Large intestine (tissue), 3 donors: ENCODE measurements around the gene SURF4. TPM values are rescaled to one million over a fixed set of nuclear protein-coding genes. Genes with fewer than 3 reads are reported as not detected.

Experiments
- DNase-seq, 2 donors: peaks; one replicate each; pipeline versions ENCODE4 v3.0.0 to v3.0.0-alpha.2; 2013
- H3K27ac ChIP-seq: one replicate; pipeline ENCODE4 v1.5.1; 2013; ENCODE audit warnings: low read length
- H3K27me3 ChIP-seq: 2 replicates; pipeline ENCODE4 v1.6.1; 2013; ENCODE audit warnings: low read length; ENCODE audit not compliant: control insufficient read depth, insufficient read depth
- H3K36me3 ChIP-seq: 2 replicates; pipeline ENCODE4 v1.6.1; 2013; ENCODE audit warnings: low read length; ENCODE audit not compliant: control insufficient read depth, insufficient read depth
- H3K4me1 ChIP-seq: one replicate; pipeline ENCODE4 v1.6.1; 2013; ENCODE audit warnings: low read length; ENCODE audit not compliant: control insufficient read depth, insufficient read depth
- H3K4me3 ChIP-seq: one replicate; pipeline ENCODE4 v1.5.1; 2013; ENCODE audit warnings: low read length
- H3K9me3 ChIP-seq: one replicate; pipeline ENCODE4 v1.6.1; 2013; ENCODE audit warnings: mild to moderate bottlenecking, low read depth, low read length, moderate library complexity; ENCODE audit not compliant: control insufficient read depth
- WGBS: methylation state at CpG from one replicate; pipeline ENCODE4 v1.1.5; 2013; ENCODE audit warnings: low lambda C conversion rate; ENCODE audit not compliant: insufficient coverage; 5-methylcytosine and 5-hydroxymethylcytosine counted together
- polyA plus RNA-seq: library from polyadenylated mRNA; unstranded; fragments of 120-200 nt; gene quantifications from one replicate; pipeline ENCODE4 v1.2.1, GENCODE V29; 2013

SURF4 gene
- polyA plus RNA-seq, 1 donor: 232 TPM

DNA sequence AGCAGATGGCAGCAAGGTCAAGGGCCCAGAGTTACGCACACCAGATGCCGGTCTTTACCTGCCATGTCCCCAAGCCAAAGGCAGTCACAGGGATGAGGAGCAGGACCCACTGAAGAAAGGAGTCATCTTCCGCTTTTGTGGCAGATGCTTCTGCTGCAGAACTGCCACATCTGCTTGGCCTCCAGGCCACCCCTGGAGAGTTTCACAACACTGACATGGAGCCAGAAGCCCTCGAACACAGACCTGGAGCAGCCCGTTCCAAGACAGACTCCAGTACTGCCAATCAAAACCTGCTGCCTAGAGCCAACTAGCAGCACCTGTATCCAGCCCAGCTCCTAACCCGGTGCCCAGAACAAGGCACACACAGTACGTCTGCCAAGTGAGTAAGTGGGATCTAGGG, 21.1 kb downstream of the SURF4 start:
- no peaks in the 10 kb centered on the region for H3K9me3 ChIP-seq
- DNase-seq: no peak
- no peaks in the 10 kb centered on the region for H3K27me3 ChIP-seq
- peaks cover 41% of the 10 kb centered on the region for H3K36me3 ChIP-seq
- H3K4me3 ChIP-seq: no peak overlapping the region
- peaks cover 36% of the 10 kb centered on the region for H3K4me1 ChIP-seq
- no peak overlapping the region for H3K27ac ChIP-seq
- no CpG with 5 or more reads among the region's 7 CpGs for WGBS

DNA sequence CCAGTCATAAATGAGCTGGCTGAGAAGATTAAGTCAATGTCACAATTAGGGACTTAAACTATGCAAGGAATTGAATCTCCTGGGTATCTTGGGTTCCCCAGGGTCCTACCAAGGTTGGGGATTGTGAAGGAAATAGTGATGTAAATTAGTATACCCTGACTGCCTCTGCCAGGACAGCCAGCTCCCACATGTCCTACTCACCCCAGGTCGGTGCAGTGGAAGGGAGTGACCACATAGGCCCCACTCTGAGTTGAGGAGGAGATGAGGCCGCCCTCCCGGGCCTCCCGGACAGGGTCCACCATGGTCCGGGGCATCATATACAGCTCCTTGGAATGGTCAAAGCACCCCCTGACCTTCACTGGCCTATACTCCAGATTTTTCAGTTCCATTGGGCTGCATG, 22.3 kb downstream of the SURF4 start:
- Histone ChIP-seq H3K4me1 (peaks cover 33% of the 10 kb centered on the region), H3K36me3 (peaks cover 45% of the 10 kb centered on the region), H3K27ac (no peak overlapping the region), H3K4me3 (no peak overlapping the region), H3K9me3 (no peaks in the 10 kb centered on the region), H3K27me3 (no peaks in the 10 kb centered on the region)
- no CpG with 5 or more reads among the region's 5 CpGs for WGBS
- no peak for DNase-seq

DNA sequence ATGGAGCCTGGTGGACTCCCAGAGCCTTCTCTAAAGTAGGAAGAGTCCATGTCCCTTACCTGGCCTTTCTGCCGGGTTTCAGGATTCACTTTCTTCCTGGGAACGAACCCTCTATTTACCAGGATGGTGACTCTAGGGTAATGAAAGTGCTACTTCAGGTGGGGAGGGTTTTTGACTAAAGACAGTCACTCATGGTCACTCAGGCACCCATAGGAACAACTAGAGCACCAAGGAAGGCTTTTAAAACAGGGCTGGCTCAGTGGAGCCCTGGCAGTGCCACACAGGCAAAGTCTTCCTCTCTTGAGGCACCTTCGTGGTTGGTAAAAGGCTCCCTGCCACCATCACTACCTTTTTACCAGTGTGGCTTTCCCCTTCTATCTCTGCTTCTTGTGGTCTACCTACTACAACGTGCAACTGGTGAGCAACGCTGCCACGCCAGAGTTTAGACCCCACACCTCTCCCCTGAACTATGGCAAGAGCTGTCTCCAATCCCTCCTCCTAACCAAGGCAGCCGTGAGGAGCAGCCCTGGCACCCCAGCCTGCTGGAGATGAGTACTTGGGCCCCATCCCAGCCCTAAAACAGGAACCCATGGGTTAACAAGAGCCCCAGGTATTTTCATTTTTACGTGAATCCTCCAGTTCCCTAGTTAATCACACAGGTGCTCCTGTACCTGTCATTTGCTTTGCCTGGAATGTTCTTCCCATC, 23.1 kb downstream of the SURF4 start:
- DNase-seq: no peak
- 83% methylated on average over 1 of the region's 8 CpGs for WGBS
- H3K9me3 ChIP-seq: no peaks in the 10 kb centered on the region
- no peaks in the 10 kb centered on the region for H3K27me3 ChIP-seq
- no peak overlapping the region for H3K27ac ChIP-seq
- no peak overlapping the region for H3K4me3 ChIP-seq
- H3K36me3 ChIP-seq: peaks cover 44% of the 10 kb centered on the region
- peaks cover 27% of the 10 kb centered on the region for H3K4me1 ChIP-seq

DNA sequence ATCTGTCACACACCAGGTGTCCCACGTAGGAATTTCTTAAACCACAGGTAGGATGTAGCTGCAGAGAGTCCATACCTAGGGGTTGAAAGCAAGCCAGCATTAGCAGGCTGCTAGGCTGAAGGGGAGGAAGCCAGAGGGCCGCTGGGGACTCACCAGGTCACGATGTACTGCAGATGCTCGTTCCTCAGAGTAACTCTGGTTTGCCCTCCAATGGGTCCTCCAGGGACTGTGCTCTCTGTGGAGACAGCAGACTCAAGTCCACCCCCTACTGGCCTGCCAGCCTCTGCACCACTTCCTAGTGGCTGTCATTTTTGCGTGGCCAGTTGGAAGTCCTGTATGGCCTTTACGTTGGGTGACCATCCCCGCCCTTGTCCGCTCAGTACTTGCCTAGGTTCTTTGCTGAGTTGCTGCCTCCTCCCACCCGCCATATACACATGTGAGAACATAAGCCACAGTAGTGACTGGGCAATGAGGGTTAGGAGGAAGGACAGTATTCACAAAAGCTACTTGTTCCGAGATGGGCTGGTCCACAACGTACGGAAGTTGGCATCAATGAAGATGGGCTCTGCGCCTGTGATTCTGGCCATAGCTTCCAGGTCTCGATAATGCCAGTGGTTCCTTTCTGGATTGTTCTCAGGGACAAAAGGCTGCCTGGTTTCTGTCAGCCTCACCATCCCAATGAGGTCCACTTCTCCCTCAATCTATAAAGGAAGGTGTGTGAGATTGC, 23.8 kb downstream of the SURF4 start:
- peaks cover 44% of the 10 kb centered on the region for H3K36me3 ChIP-seq
- DNase-seq: no peak
- WGBS: no CpG with 5 or more reads among the region's 14 CpGs

DNA sequence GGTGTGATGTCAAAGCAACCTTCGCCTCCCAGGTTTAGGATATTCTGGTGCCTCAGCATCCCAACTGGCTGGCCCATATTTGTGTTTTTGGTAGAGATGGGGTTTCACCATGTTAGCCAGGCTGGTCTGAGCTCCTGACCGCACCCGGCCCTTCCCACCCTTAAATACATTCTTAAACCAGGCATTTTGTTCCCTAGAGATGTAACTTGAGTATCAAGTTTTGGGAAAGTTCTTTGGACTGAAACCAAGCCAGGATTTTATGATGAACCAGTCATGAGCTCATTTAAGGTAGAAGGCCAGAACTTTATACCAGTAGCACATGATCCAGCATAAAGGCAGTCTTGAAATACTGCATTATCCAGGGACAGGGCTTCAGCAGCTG, 24.3 kb downstream of the SURF4 start:
- H3K4me3 ChIP-seq: no peak overlapping the region
- H3K27ac ChIP-seq: no peak overlapping the region
- peaks cover 44% of the 10 kb centered on the region for H3K36me3 ChIP-seq
- no CpG with 5 or more reads among the region's 3 CpGs for WGBS
- H3K9me3 ChIP-seq: no peaks in the 10 kb centered on the region
- H3K27me3 ChIP-seq: no peaks in the 10 kb centered on the region
- peaks cover 22% of the 10 kb centered on the region for H3K4me1 ChIP-seq
- DNase-seq: no peak

More for the DNA sequence above, 23.8 kb downstream of the SURF4 start:
- H3K9me3 ChIP-seq: no peaks in the 10 kb centered on the region
- no peak overlapping the region for H3K27ac ChIP-seq
- H3K4me3 ChIP-seq: no peak overlapping the region
- H3K4me1 ChIP-seq: peaks cover 19% of the 10 kb centered on the region
- H3K27me3 ChIP-seq: no peaks in the 10 kb centered on the region

DNA sequence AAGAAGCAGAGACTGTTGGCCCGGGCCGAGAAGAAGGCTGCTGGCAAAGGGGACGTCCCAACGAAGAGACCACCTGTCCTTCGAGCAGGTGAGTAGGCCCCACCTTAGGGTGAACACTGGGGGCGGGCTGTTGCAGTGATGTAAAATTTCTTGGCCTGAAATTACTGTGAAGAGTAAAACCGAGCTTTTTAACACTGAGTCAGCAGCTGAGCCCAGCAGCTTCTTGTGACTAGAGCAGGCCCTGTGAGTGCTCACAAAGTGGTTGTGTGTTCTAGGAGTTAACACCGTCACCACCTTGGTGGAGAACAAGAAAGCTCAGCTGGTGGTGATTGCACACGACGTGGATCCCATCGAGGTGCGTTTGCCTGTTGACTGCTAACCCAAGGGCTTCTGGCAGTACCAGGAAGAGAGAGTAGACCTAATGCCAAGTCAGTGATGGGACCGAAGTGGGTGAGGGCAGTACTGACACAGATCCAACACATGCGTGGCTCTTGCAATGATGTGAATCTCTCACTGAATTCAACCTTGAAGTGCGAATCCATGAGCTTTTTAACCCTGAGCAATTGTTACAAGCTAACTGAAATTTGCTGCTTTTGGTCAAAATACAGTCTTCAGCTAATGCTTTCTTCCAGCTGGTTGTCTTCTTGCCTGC, 25.8 kb downstream of the SURF4 start:
- Histone ChIP-seq H3K4me3 (no peak overlapping the region), H3K4me1 (peaks cover 21% of the 10 kb centered on the region), H3K36me3 (peaks cover 55% of the 10 kb centered on the region), H3K27ac (no peak overlapping the region), H3K27me3 (no peaks in the 10 kb centered on the region), H3K9me3 (peaks cover 2% of the 10 kb centered on the region)
- no peak for DNase-seq
- no CpG with 5 or more reads among the region's 15 CpGs for WGBS

DNA sequence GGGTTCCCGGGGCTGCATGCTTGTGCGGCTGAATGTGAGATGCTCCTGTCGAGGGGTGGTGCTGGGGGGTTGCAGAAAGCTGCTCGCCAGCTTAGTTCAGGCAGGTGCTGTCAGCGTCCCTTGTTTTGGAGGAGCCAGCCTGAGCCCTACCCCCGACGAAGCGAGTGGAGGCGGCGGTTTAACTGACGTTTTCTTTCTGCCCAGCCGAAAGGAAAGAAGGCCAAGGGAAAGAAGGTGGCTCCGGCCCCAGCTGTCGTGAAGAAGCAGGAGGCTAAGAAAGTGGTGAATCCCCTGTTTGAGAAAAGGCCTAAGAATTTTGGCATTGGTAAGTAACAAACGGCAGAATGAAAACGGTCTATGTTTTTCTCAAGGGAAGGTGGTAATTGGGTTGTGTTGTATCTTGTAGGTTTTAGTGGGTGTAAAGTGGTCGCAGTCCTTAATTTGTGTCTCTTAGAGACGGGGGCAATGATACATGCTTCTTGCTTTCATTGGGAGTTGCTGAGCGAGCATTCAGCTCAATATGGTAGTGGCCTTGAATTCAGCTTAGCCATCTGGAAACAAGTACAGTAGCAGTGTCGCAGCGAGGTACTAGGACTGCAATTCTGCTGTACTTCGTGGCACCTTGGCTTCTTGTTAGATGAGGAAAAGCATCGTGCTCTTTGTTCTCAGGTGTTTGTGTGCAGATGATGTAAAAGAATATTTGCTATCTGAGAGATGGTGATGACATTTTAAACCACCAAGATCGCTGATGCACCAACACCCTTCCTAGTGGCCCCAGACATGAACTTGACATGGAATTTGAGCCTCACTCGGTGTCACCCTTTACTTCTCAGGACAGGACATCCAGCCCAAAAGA, 26.9 kb downstream of the SURF4 start:
- peaks cover 67% of the 10 kb centered on the region for H3K36me3 ChIP-seq

DNA sequence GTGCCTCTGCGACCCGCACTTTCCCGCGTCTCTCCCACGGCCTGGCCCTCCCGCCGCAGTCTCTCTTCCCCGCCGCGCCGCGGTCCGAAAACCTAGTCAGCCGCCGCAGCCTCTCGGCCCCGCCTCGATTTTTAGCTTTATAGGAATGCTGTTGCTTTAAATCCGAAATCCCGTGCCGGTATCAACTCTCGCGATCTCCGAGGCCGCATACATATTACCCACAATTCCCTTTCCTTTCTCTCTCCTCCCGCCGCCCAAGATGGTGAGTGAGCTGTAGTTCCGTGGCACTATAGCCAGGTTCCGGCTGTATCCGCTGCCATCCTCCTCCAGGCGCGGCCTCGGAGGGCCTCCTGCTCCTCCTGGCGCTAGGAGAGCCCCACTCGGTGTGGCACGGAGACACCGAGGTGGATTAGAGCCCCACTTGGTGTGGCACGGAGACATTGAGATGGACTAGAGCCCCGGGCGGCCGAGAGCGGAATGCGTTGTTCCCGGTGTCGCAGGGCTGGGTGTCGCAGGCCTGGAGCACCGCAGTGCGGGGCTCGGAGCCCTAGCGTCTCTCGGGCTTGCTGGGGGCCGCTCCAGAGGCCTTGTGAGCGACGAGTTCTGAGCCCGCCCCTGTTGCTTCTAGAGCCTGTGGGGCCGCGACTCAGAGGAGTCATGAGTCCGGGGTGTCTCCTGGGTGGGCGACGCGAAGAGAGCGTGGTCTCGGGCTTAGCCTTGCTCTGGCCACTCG, 27.7 kb downstream of the SURF4 start, which contains the start of the genes MED22 and RPL7A:
Gene MED22, minus strand, starts transcription at position 147 of the 733 bp plus-strand sequence. CDS start 1,469 bp downstream, outside the sequence.
Gene RPL7A, plus strand, starts transcription at position 234 of the 733 bp plus-strand sequence. Its CDS starts 26 bp downstream, at position 260.
- peaks cover 19% of the 10 kb centered on the region for H3K4me1 ChIP-seq
- peak within 1 kb of the TSS; percentile 86 for H3K4me3 ChIP-seq
- H3K9me3 ChIP-seq: peaks cover 2% of the 10 kb centered on the region
- H3K27me3 ChIP-seq: no peaks in the 10 kb centered on the region
- peak within 1 kb of the TSS; percentile 68 for H3K27ac ChIP-seq
- WGBS: 10% methylated on average over 2 of the region's 64 CpGs
- H3K36me3 ChIP-seq: peaks cover 72% of the 10 kb centered on the region
- peak; percentile 93 to 97 for DNase-seq

More for the DNA sequence above, 26.9 kb downstream of the SURF4 start:
- Histone ChIP-seq H3K4me1 (peaks cover 19% of the 10 kb centered on the region), H3K27me3 (no peaks in the 10 kb centered on the region), H3K27ac (peak overlapping the region; percentile 68), H3K4me3 (peak overlapping the region; percentile 86), H3K9me3 (peaks cover 2% of the 10 kb centered on the region)
- no CpG with 5 or more reads among the region's 25 CpGs for WGBS
- DNase-seq: no peak

DNA sequence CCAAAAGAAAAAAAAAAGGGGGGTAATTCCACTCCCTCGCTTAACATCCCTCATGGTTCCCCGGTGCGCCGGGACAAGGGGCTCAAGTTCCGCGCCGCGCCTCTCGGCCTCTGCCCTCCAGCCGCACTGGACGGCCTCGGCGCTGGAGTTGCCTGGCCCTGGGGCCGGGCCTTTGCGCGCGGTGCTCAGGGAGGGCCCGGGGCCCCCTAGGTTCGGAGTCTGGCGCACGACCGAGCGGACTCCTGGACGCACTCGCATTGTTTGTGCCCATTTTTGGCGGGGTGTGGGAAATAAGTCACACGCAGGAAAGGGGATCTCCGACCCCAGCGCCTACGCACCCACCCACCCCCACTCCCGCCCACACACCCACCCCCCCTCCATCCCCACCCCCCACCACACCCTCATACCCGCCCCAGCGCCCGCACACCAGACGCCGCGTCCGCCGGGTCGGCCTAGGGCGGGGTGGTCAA, 28.3 kb downstream of the SURF4 start:
- peak overlapping the region; percentile 68 for H3K27ac ChIP-seq
- DNase-seq: peak; percentile 30 to 77
- H3K36me3 ChIP-seq: peaks cover 72% of the 10 kb centered on the region
- no peaks in the 10 kb centered on the region for H3K27me3 ChIP-seq
- no CpG with 5 or more reads among the region's 41 CpGs for whole genome bisulfite sequencing
- H3K4me3 ChIP-seq: peak overlapping the region; percentile 86
- H3K9me3 ChIP-seq: peaks cover 2% of the 10 kb centered on the region
- peaks cover 19% of the 10 kb centered on the region for H3K4me1 ChIP-seq
